Mesenchymal stem cell (in vitro differentiated cells and primary cell): ENCODE measurements around the gene CXCL11.

Experiments used
- DNase-seq: peaks from one replicate; pipeline ENCODE4 v3.0.0-alpha.2; 2013
- H2AFZ ChIP-seq: one replicate; pipeline ENCODE4 v1.6.1; 2013; ENCODE audit warnings: low read depth, mild to moderate bottlenecking, control low read depth, inconsistent platforms, low read length, moderate library complexity
- H2AK5ac ChIP-seq: 2 replicates; pipeline ENCODE4 v1.6.1; 2013; ENCODE audit warnings: low read length, moderate library complexity, mild to moderate bottlenecking, inconsistent platforms; ENCODE audit not compliant: severe bottlenecking
- H2BK120ac ChIP-seq: one replicate; pipeline ENCODE4 v1.6.1; 2013; ENCODE audit warnings: low read depth, mild to moderate bottlenecking, inconsistent platforms, low read length, moderate library complexity
- H2BK12ac ChIP-seq, 2 experiments: one replicate each; pipeline ENCODE4 v1.6.1; 2013; ENCODE audit warnings: inconsistent platforms in 2 of 2, low read length in 2 of 2, mild to moderate bottlenecking in 2 of 2, moderate library complexity in 2 of 2, control low read depth in 1 of 2
- H2BK15ac ChIP-seq: one replicate; pipeline ENCODE4 v1.6.1; 2013; ENCODE audit warnings: mild to moderate bottlenecking, low read depth, inconsistent platforms; ENCODE audit not compliant: poor library complexity, severe bottlenecking
- H2BK5ac ChIP-seq: 2 replicates; pipeline ENCODE4 v1.6.1; 2013; ENCODE audit warnings: low read depth, mild to moderate bottlenecking, low read length, control low read depth, inconsistent platforms; ENCODE audit not compliant: poor library complexity, severe bottlenecking
- H3K14ac ChIP-seq, 2 experiments: one replicate each; pipeline ENCODE4 v1.6.1; 2013; ENCODE audit warnings: inconsistent platforms in 2 of 2, low read length in 2 of 2, control low read depth in 1 of 2, mild to moderate bottlenecking in 1 of 2, moderate library complexity in 1 of 2
- H3K18ac ChIP-seq, 2 experiments: one replicate each; pipeline ENCODE4 v1.6.1; 2013; ENCODE audit warnings: inconsistent platforms in 2 of 2, low read length in 2 of 2, control low read depth in 1 of 2, low read depth in 1 of 2, mild to moderate bottlenecking in 1 of 2
- H3K23ac ChIP-seq, 2 experiments: one replicate each; pipeline ENCODE4 v1.6.1; 2013; ENCODE audit warnings: inconsistent platforms in 2 of 2, low read length in 2 of 2, mild to moderate bottlenecking in 2 of 2, moderate library complexity in 2 of 2, control low read depth in 1 of 2
- H3K27ac ChIP-seq: 2 replicates; pipeline ENCODE4 v1.5.1; 2013; ENCODE audit warnings: mild to moderate bottlenecking, moderate library complexity, low read length, control low read depth, inconsistent platforms; ENCODE audit not compliant: poor library complexity, severe bottlenecking
- H3K27me3 ChIP-seq, 2 experiments: 2 replicates each; pipeline versions ENCODE4 v1.6.1 to v1.7.0; 2013; ENCODE audit warnings: low read length in 2 of 2, mild to moderate bottlenecking in 2 of 2, moderate library complexity in 2 of 2, control low read depth in 1 of 2, inconsistent platforms in 1 of 2; ENCODE audit not compliant: control insufficient read depth in 1 of 2, insufficient read depth in 1 of 2
- H3K36me3 ChIP-seq, 2 experiments: 2 replicates each; pipeline versions ENCODE4 v1.6.1 to v1.7.0; 2013; ENCODE audit warnings: low read length in 2 of 2, control low read depth in 1 of 2, inconsistent platforms in 1 of 2, low read depth in 1 of 2, mild to moderate bottlenecking in 1 of 2; ENCODE audit not compliant: insufficient read depth in 2 of 2, control insufficient read depth in 1 of 2
- H3K4ac ChIP-seq, 2 experiments: one replicate each; pipeline ENCODE4 v1.6.1; 2013; ENCODE audit warnings: inconsistent platforms in 2 of 2, low read length in 2 of 2, mild to moderate bottlenecking in 2 of 2, moderate library complexity in 2 of 2, control low read depth in 1 of 2, low read depth in 1 of 2
- H3K4me1 ChIP-seq: 2 replicates; pipeline ENCODE4 v1.6.1; 2013; ENCODE audit warnings: low read depth, low read length, control low read depth; ENCODE audit not compliant: control insufficient read depth, insufficient read depth
- H3K4me2 ChIP-seq: 2 replicates; pipeline ENCODE4 v1.6.1; 2013; ENCODE audit warnings: low read length, mild to moderate bottlenecking, inconsistent platforms; ENCODE audit not compliant: poor library complexity, severe bottlenecking
- H3K4me3 ChIP-seq, 2 experiments: 2 replicates each; pipeline versions ENCODE4 v1.5.1 to v1.7.0; 2013; ENCODE audit warnings: low read length in 2 of 2, mild to moderate bottlenecking in 2 of 2, control low read depth in 1 of 2, low read depth in 1 of 2; ENCODE audit not compliant: insufficient read depth in 1 of 2
- H3K79me1 ChIP-seq: replicated peaks from 2 replicates; pipeline ENCODE4 v1.6.1; 2013; ENCODE audit warnings: mild to moderate bottlenecking, control low read depth, low read length, inconsistent platforms; ENCODE audit not compliant: poor library complexity, severe bottlenecking
- H3K9ac ChIP-seq: 2 replicates; pipeline ENCODE4 v1.7.0; 2013; ENCODE audit warnings: mild to moderate bottlenecking, low read length, moderate library complexity
- H3K9me3 ChIP-seq: 2 replicates; pipeline ENCODE4 v1.7.0; 2013; ENCODE audit warnings: mild to moderate bottlenecking, low read length; ENCODE audit not compliant: control insufficient read depth
- H4K8ac ChIP-seq: one replicate; pipeline ENCODE4 v1.6.1; 2013; ENCODE audit warnings: inconsistent platforms, mild to moderate bottlenecking, low read length, moderate library complexity
- H4K91ac ChIP-seq: one replicate; pipeline ENCODE4 v1.6.1; 2013; ENCODE audit warnings: mild to moderate bottlenecking, low read length, inconsistent platforms
- WGBS: methylation state at CpG from one replicate; pipeline ENCODE4 v1.1.7; 2013; ENCODE audit warnings: mixed read lengths; 5-methylcytosine and 5-hydroxymethylcytosine counted together

The CXCL11 gene

DNA sequence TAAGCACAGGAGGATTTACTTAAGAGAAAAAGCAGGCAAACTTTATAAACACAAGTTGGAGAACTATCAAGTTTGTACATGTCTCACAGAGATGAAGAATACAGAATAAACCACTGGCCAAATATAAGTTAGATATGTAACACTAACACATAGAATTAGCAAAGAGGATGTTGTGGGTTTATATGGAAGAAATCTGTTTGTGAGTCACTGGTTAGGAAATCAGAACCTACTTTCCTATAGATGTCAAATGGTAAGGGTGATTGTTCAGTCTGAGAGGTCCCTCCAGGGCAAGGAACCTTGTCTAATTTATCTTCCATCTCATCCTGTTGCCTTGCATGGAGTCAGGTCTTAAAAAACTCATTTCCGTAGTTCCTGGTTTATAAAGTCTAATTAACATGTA is 23.9 kb upstream of the CXCL11 start:
- Histone ChIP-seq H3K79me1 (no peaks in the 10 kb centered on the region), H3K4me1 (no peaks in the 10 kb centered on the region), H3K18ac (no peak overlapping the region), H3K27ac (no peak overlapping the region), H3K9me3 (no peaks in the 10 kb centered on the region), H3K4ac (no peak overlapping the region), H2AK5ac (no peak overlapping the region), H2BK5ac (no peak overlapping the region), H2AFZ (no peak overlapping the region), H2BK120ac (no peak overlapping the region), H3K36me3 (no peaks in the 10 kb centered on the region), H4K91ac (no peak overlapping the region), H3K14ac (no peak overlapping the region), H3K9ac (no peak overlapping the region), H3K27me3 (peaks cover 7 to 23% of the 10 kb centered on the region in 2 experiments), H3K23ac (no peak overlapping the region), H2BK12ac (no peak overlapping the region), H2BK15ac (no peak overlapping the region), H4K8ac (no peak overlapping the region), H3K4me2 (no peak overlapping the region), H3K4me3 (no peak overlapping the region)
- no CpG with 5 or more reads among the region's 1 CpG for WGBS
- peak; percentile 24 for DNase-seq

- Histone ChIP-seq H3K9me3 (no peaks in the 10 kb centered on the region), H3K4me3 (no peak overlapping the region), H3K14ac (no peak overlapping the region), H3K23ac (no peak overlapping the region), H2AK5ac (no peak overlapping the region), H3K18ac (no peak overlapping the region), H3K27ac (no peak overlapping the region), H2BK5ac (no peak overlapping the region), H3K27me3 (peaks cover 7 to 23% of the 10 kb centered on the region in 2 experiments), H2BK15ac (no peak overlapping the region), H3K79me1 (no peaks in the 10 kb centered on the region), H3K36me3 (no peaks in the 10 kb centered on the region), H2BK120ac (no peak overlapping the region), H4K8ac (no peak overlapping the region), H3K4me1 (no peaks in the 10 kb centered on the region), H4K91ac (no peak overlapping the region), H2BK12ac (no peak overlapping the region), H2AFZ (no peak overlapping the region), H3K9ac (no peak overlapping the region), H3K4ac (no peak overlapping the region), H3K4me2 (no peak overlapping the region)
- 81% methylated on average over 2 of the region's 3 CpGs for WGBS
- no peak for DNase-seq
These were observed 23.1 kb upstream of the CXCL11 start for GRCh38 chr4:76058888-76059426.

GRCh38 chr4:76058302-76058701 is 22.4 kb upstream of the CXCL11 start:
- Histone ChIP-seq H3K4me2 (no peak overlapping the region), H3K14ac (no peak overlapping the region), H3K4me3 (no peak overlapping the region), H3K23ac (no peak overlapping the region), H3K27ac (no peak overlapping the region), H2AFZ (no peak overlapping the region), H3K9me3 (no peaks in the 10 kb centered on the region), H3K27me3 (peaks cover 7 to 23% of the 10 kb centered on the region in 2 experiments), H2BK120ac (no peak overlapping the region), H4K91ac (no peak overlapping the region), H3K36me3 (no peaks in the 10 kb centered on the region), H2AK5ac (no peak overlapping the region), H3K9ac (no peak overlapping the region), H3K79me1 (no peaks in the 10 kb centered on the region), H4K8ac (no peak overlapping the region), H2BK12ac (no peak overlapping the region), H3K4me1 (no peaks in the 10 kb centered on the region), H2BK5ac (no peak overlapping the region), H3K18ac (no peak overlapping the region), H3K4ac (no peak overlapping the region), H2BK15ac (no peak overlapping the region)
- no peak for DNase-seq

DNA sequence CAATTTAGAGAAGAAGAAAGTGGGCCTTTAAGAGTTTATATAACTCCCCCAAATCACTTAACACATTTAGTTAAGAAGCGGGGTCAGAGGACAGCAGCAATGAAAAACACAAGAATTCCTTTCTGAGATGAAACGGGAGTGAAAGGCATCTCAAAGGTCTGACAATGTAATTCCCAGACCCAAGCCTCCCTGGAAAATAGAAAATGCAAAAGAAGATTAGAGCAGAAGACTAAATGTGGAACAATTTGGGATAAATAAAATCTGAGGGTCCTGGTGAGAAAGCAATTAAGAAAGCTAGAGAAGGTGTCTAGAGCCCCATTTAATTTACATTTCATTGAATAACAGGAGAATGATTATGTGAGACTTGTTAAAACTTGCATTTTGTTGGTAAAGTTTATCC is 19.6 kb upstream of the CXCL11 start:
- Histone ChIP-seq H3K9me3 (no peaks in the 10 kb centered on the region), H4K91ac (no peak overlapping the region), H3K4me3 (no peak overlapping the region), H4K8ac (no peak overlapping the region), H2BK15ac (no peak overlapping the region), H3K9ac (no peak overlapping the region), H2AK5ac (no peak overlapping the region), H3K79me1 (no peaks in the 10 kb centered on the region), H3K14ac (no peak overlapping the region), H3K27me3 (peaks cover 7 to 18% of the 10 kb centered on the region in 2 experiments), H2BK120ac (no peak overlapping the region), H2BK5ac (no peak overlapping the region), H3K4me1 (no peaks in the 10 kb centered on the region), H3K36me3 (no peaks in the 10 kb centered on the region), H2BK12ac (no peak overlapping the region), H2AFZ (no peak overlapping the region), H3K18ac (no peak overlapping the region), H3K23ac (no peak overlapping the region), H3K27ac (no peak overlapping the region), H3K4me2 (no peak overlapping the region), H3K4ac (no peak overlapping the region)
- WGBS, result 42% methylated on average over 2 of the region's 2 CpGs
- no peak for DNase-seq
